Measurements from ENCODE around the gene SASH1.

- TF ChIP-seq CTCF (IDR thresholded peaks at IDR 0.05; ENCODE audit: poor library complexity, severe bottlenecking) (peak; percentile 83), EZH2 (IDR thresholded peaks at IDR 0.05; ENCODE audit: borderline replicate concordance, insufficient read depth, low read length, poor library complexity, severe bottlenecking) (no peak), EP300 (conservative IDR thresholded peaks at IDR 0.05; ENCODE audit: poor library complexity, severe bottlenecking) (no peak), SMC3 (conservative IDR thresholded peaks at IDR 0.05; ENCODE audit: poor library complexity) (peak; percentile 79)
Observed at GRCh38 chr6:148577687-148578488, 235.2 kb downstream of the SASH1 start.

All from neural cell (in vitro differentiated cells).